Measurements from ENCODE around the gene SUCLG2.

The SUCLG2 gene

GRCh38 chr3:67349551-67350174 lies 304.7 kb downstream of the SUCLG2 start:
- no peak for DNase-seq (ENCODE audit: low read depth, low spot score)
- H3K27ac ChIP-seq, result no peak overlapping the region

GRCh38 chr3:67346081-67346480 lies 308.3 kb downstream of the SUCLG2 start:
- H3K27ac ChIP-seq, result no peak overlapping the region
- DNase-seq (ENCODE audit: low read depth, low spot score), result no peak

GRCh38 chr3:67335813-67336212 lies 318.6 kb downstream of the SUCLG2 start:
- H3K27ac ChIP-seq, result no peak overlapping the region
- DNase-seq (ENCODE audit: low read depth, low spot score), result no peak

- DNase-seq (ENCODE audit: low read depth, low spot score), result no peak
These were observed 319.8 kb downstream of the SUCLG2 start for GRCh38 chr3:67334588-67334987.

GRCh38 chr3:67329358-67329757 lies 325.1 kb downstream of the SUCLG2 start:
- DNase-seq (ENCODE audit: low read depth, low spot score), result no peak
- H3K27ac ChIP-seq, result no peak overlapping the region

More at GRCh38 chr3:67334588-67334987, 319.8 kb downstream of the SUCLG2 start:
- no peak overlapping the region for H3K27ac ChIP-seq

GRCh38 chr3:67327582-67327981 lies 326.8 kb downstream of the SUCLG2 start:
- DNase-seq (ENCODE audit: low read depth, low spot score), result no peak

GRCh38 chr3:67325231-67325630 lies 329.2 kb downstream of the SUCLG2 start:
- H3K27ac ChIP-seq, result no peak overlapping the region
- DNase-seq (ENCODE audit: low read depth, low spot score), result no peak

More at GRCh38 chr3:67327582-67327981, 326.8 kb downstream of the SUCLG2 start:
- H3K27ac ChIP-seq, result no peak overlapping the region
